PC-9 (cell line): Measurements from ENCODE around the gene PER2.

ENCODE experiments used
- CTCF ChIP-seq: fragments of 200-600 bp; sonication (generic); conservative IDR thresholded peaks from 2 replicates; pipeline ENCODE4 v1.6.1; 2017; ENCODE audit warnings: mixed run types, antibody characterized with exemption, mild to moderate bottlenecking, moderate library complexity
- EZH2 ChIP-seq: fragments of 200-600 bp; sonication (generic); IDR thresholded peaks from 2 replicates; pipeline ENCODE4 v1.8.0; 2017; ENCODE audit warnings: antibody characterized with exemption, low read depth

- TF ChIP-seq EZH2, result no peak
- no peak for TF ChIP-seq CTCF
Measured at GRCh38 chr2:238251331-238251730, 37.1 kb downstream of the PER2 start.
